Measurements from ENCODE around the gene CAMK2A.

GRCh38 chr5:150229571-150229970, 60.0 kb downstream of the CAMK2A start:
- TF ChIP-seq CTCF (IDR thresholded peaks at IDR 0.05) (no peak), POLR2A (IDR thresholded peaks at IDR 0.05) (no peak)
